ENCODE measurements around the gene PRICKLE4.
"Not testable (repeated sequence)": the region's sequence is repeated elsewhere in the genome, so short reads cannot be mapped to it uniquely, and the experiment has no call there.

Gene PRICKLE4

GRCh38 chr6:41801380-41801779 is 20.8 kb downstream of the PRICKLE4 start:
- DNase-seq, result no peak

GRCh38 chr6:41805830-41806774 is 25.5 kb downstream of the PRICKLE4 start:
- DNase-seq, result no peak

DNA sequence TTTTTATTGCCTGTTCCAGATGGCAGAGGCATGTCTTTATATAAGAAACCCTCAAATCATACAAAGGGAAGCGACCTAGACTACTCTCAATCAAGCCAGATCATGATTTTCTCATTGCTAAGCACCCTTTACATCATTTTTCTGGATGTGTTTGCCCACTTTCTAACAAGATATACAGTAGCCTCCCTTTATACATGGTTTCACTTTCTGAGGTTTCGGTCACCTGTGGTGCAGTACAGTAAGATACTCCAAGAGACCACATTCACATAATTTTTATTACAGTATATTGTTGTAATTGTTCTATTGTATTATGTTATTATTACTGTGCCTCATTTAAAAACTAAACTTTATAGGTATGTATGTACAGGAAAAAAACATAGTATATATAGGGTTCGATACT is 30.5 kb downstream of the PRICKLE4 start:
- no peak for DNase-seq

GRCh38 chr6:41811946-41812345 is 31.4 kb downstream of the PRICKLE4 start:
- not testable (repeated sequence) for DNase-seq

- DNase-seq, result no peak
Measured at GRCh38 chr6:41813469-41813868, 32.9 kb downstream of the PRICKLE4 start.

GRCh38 chr6:41813956-41814355 is 33.4 kb downstream of the PRICKLE4 start:
- DNase-seq, result no peak

- DNase-seq, result no peak
Measured at GRCh38 chr6:41814629-41815028, 34.0 kb downstream of the PRICKLE4 start.

GRCh38 chr6:41815587-41815986 is 35.0 kb downstream of the PRICKLE4 start:
- no peak for DNase-seq

GRCh38 chr6:41818271-41819054 is 37.9 kb downstream of the PRICKLE4 start:
- DNase-seq, result no peak

DNA sequence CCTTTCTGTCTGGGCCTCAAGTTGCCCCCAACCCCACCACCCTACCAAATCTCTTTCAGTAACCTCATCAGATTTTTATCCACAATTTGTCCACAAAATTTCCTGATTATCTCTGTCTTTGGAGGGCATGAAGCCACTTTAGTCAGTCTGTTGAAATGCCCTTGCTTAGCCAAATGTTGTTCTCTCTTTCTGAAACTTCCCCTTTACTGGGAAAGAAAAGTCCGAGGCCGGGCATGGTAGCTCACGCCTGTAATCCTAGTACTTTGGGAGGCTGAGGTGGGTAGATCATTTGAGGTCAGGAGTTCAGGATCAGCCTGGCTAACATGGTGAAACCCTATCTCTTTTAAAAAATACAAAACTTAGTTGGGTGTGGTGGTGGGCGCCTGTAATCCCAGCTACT is 40.7 kb downstream of the PRICKLE4 start:
- no peak for DNase-seq

- no peak for DNase-seq
Measured at GRCh38 chr6:41822021-41822420, 41.4 kb downstream of the PRICKLE4 start.

DNA sequence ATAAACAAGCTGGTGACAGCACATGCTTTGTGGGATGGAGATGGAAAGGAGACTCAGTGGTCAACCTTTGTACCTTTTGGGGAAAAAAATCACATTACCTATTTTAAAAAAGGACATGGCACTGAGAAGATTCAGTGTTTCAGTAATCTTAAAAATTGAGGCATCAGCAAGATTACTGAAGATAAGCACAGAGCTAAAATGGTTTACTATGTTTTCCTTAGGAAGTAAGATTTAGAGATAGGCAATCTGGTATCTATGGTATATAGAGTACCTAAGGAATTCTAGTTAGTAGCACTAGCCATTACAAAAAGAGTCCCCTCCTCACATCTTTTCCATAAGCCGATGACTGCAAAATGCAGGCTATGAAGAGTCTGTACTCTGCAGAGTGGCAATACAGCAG is 42.6 kb downstream of the PRICKLE4 start:
- DNase-seq, result no peak

- no peak for DNase-seq
Measured at GRCh38 chr6:41824571-41825569, 44.3 kb downstream of the PRICKLE4 start.

- no peak for DNase-seq
Measured at GRCh38 chr6:41826343-41827022, 45.9 kb downstream of the PRICKLE4 start.

- no peak for DNase-seq
Measured at GRCh38 chr6:41832263-41832662, 51.7 kb downstream of the PRICKLE4 start.

- no peak for DNase-seq
Measured at GRCh38 chr6:41836022-41836659, 55.6 kb downstream of the PRICKLE4 start.

- DNase-seq, result no peak
Measured at GRCh38 chr6:41836660-41837052, 56.1 kb downstream of the PRICKLE4 start.
